GM23248 (cell line): Measurements from ENCODE around the gene CDHR1. TPM values are rescaled to one million over a fixed set of nuclear protein-coding genes. Genes with fewer than 3 reads are reported as not detected.
"Not testable (repeated sequence)": the region's sequence is repeated elsewhere in the genome, so short reads cannot be mapped to it uniquely, and the experiment has no call there.

Experiments used
- DNase-seq: peaks from one replicate; pipeline ENCODE4 v3.0.0-alpha.2; 2015
- H2AFZ ChIP-seq: fragments of 200-600 bp; sonication (generic); 2 replicates; pipeline ENCODE4 v1.6.1; 2016; ENCODE audit warnings: antibody characterized with exemption
- H3F3A ChIP-seq: fragments of 200-600 bp; sonication (generic); 2 replicates; pipeline ENCODE4 v1.6.1; 2016; ENCODE audit warnings: mild to moderate bottlenecking, antibody characterized with exemption, mixed run types; ENCODE audit not compliant: insufficient read depth
- H3K27ac ChIP-seq: fragments of 200-600 bp; sonication (generic); 2 replicates; pipeline ENCODE4 v1.5.1; 2016; ENCODE audit warnings: mild to moderate bottlenecking
- H3K27me3 ChIP-seq: fragments of 200-600 bp; sonication (generic); replicated peaks from 2 replicates; pipeline ENCODE4 v1.6.1; 2016; ENCODE audit warnings: mild to moderate bottlenecking; ENCODE audit not compliant: insufficient read depth
- H3K36me3 ChIP-seq: fragments of 200-600 bp; sonication (generic); 2 replicates; pipeline ENCODE4 v1.6.1; 2016; ENCODE audit warnings: low read depth, mild to moderate bottlenecking
- H3K4me1 ChIP-seq: fragments of 200-600 bp; sonication (generic); 2 replicates; pipeline ENCODE4 v1.6.1; 2016; ENCODE audit warnings: mild to moderate bottlenecking; ENCODE audit not compliant: insufficient read depth
- H3K4me2 ChIP-seq: fragments of 200-600 bp; sonication (generic); one replicate; pipeline ENCODE4 v1.6.1; 2016; ENCODE audit warnings: mild to moderate bottlenecking; ENCODE audit not compliant: unreplicated experiment
- H3K4me3 ChIP-seq: fragments of 200-600 bp; sonication (generic); 2 replicates; pipeline ENCODE4 v1.5.1; 2016; ENCODE audit warnings: mild to moderate bottlenecking
- H3K79me2 ChIP-seq: fragments of 200-600 bp; sonication (generic); 2 replicates; pipeline ENCODE4 v1.6.1; 2016; ENCODE audit warnings: mild to moderate bottlenecking; ENCODE audit not compliant: insufficient read depth
- H3K9ac ChIP-seq: fragments of 200-600 bp; sonication (generic); 2 replicates; pipeline ENCODE4 v1.6.1; 2016; ENCODE audit warnings: mild to moderate bottlenecking
- H3K9me2 ChIP-seq: fragments of 200-600 bp; sonication (generic); 2 replicates; pipeline ENCODE4 v1.6.1; 2016; ENCODE audit warnings: mixed run types, mild to moderate bottlenecking, moderate library complexity; ENCODE audit not compliant: insufficient read depth
- H3K9me3 ChIP-seq: fragments of 200-600 bp; sonication (generic); one replicate; pipeline ENCODE4 v1.6.1; 2017; ENCODE audit warnings: low read depth
- H4K20me1 ChIP-seq: fragments of 200-600 bp; sonication (generic); 2 replicates; pipeline ENCODE4 v1.6.0; 2016; ENCODE audit not compliant: insufficient read depth
- EZH2 ChIP-seq: fragments of 200-600 bp; sonication (generic); IDR thresholded peaks from 2 replicates; pipeline ENCODE4 v1.6.1; 2018; ENCODE audit warnings: antibody characterized with exemption, mild to moderate bottlenecking; ENCODE audit not compliant: insufficient read depth, poor library complexity, severe bottlenecking
- EZH2phosphoT487 ChIP-seq: fragments of 200-600 bp; sonication (generic); IDR thresholded peaks from 2 replicates; pipeline ENCODE4 v1.6.1; 2018; ENCODE audit warnings: antibody characterized with exemption, moderate library complexity, mild to moderate bottlenecking, low read depth; ENCODE audit not compliant: insufficient read depth
- WGBS, 2 experiments: methylation state at CpG; one replicate each; pipeline ENCODE4 v1.1.6; 2015 to 2017; ENCODE audit warnings: low lambda C conversion rate in 2 of 2, low coverage in 1 of 2; ENCODE audit errors: missing lambda C conversion rate in 2 of 2; 5-methylcytosine and 5-hydroxymethylcytosine counted together
- in situ Hi-C: fragments of 300-500 bp; cut with MboI; formaldehyde crosslinking; loops from 2 replicates; pipeline ENCODE4 v1.15.0; 2020
- polyA plus RNA-seq: library from polyadenylated mRNA; unstranded; fragments of >200 nt; fragmentation: Nextera tagmentation; extraction: Ambion mirVana; gene quantifications from 2 replicates; pipeline ENCODE4 v1.2.1, GENCODE V29; 2016
- total RNA-seq: library from RNA; depleted of rRNA; stranded (reverse); fragments of >200 nt; shearing (Covaris generic); gene quantifications from 2 replicates; pipeline ENCODE4 v1.2.3, GENCODE V29; 2014

Gene CDHR1
- total and polyA plus RNA-seq, 2 experiments from 2014 or later = not detected

GRCh38 chr10:84176836-84177474 is 17.4 kb upstream of the CDHR1 start:
- WGBS, 2 experiments = 59 to 72% methylated on average over 4 of the region's 4 CpGs
- in situ Hi-C loops = no loop called here

GRCh38 chr10:84177541-84178141 is 16.7 kb upstream of the CDHR1 start:
- Histone ChIP-seq H3K9me3 (no peaks in the 10 kb centered on the region), H3K27me3 (no peaks in the 10 kb centered on the region), H3K9me2 (no peaks in the 10 kb centered on the region), H3F3A (no peaks in the 10 kb centered on the region), H3K4me3 (no peak overlapping the region), H3K79me2 (no peaks in the 10 kb centered on the region), H3K27ac (no peak overlapping the region), H3K9ac (no peak overlapping the region), H2AFZ (no peak overlapping the region), H3K4me1 (no peaks in the 10 kb centered on the region), H3K4me2 (no peak overlapping the region), H4K20me1 (no peaks in the 10 kb centered on the region), H3K36me3 (no peaks in the 10 kb centered on the region)
- no peak for DNase-seq
- WGBS, 2 experiments = 62 to 67% methylated on average over 8 of the region's 8 CpGs
- in situ Hi-C loops = no loop called here
- TF ChIP-seq EZH2phosphoT487 (no peak), EZH2 (no peak)

More at GRCh38 chr10:84176836-84177474, 17.4 kb upstream of the CDHR1 start:
- no peaks in the 10 kb centered on the region for H3K27me3 ChIP-seq
- H3F3A ChIP-seq = no peaks in the 10 kb centered on the region
- no peak overlapping the region for H3K27ac ChIP-seq
- no peaks in the 10 kb centered on the region for H3K79me2 ChIP-seq
- no peak overlapping the region for H3K9ac ChIP-seq
- H2AFZ ChIP-seq = no peak overlapping the region
- no peaks in the 10 kb centered on the region for H3K4me1 ChIP-seq
- no peaks in the 10 kb centered on the region for H3K9me3 ChIP-seq
- no peaks in the 10 kb centered on the region for H3K36me3 ChIP-seq
- no peak for DNase-seq
- H3K4me3 ChIP-seq = no peak overlapping the region
- no peak overlapping the region for H3K4me2 ChIP-seq
- H4K20me1 ChIP-seq = no peaks in the 10 kb centered on the region
- no peaks in the 10 kb centered on the region for H3K9me2 ChIP-seq
- TF ChIP-seq EZH2phosphoT487 (no peak), EZH2 (no peak)

GRCh38 chr10:84178160-84178609 is 16.2 kb upstream of the CDHR1 start:
- Histone ChIP-seq H3K9me2 (no peaks in the 10 kb centered on the region), H4K20me1 (no peaks in the 10 kb centered on the region), H3K27me3 (no peaks in the 10 kb centered on the region), H3K9me3 (no peaks in the 10 kb centered on the region), H3K4me1 (no peaks in the 10 kb centered on the region), H3K27ac (no peak overlapping the region), H2AFZ (no peak overlapping the region), H3K9ac (no peak overlapping the region), H3K36me3 (no peaks in the 10 kb centered on the region), H3K79me2 (no peaks in the 10 kb centered on the region), H3K4me3 (no peak overlapping the region), H3F3A (no peaks in the 10 kb centered on the region), H3K4me2 (no peak overlapping the region)
- in situ Hi-C loops = no loop called here
- no peak for DNase-seq
- TF ChIP-seq EZH2phosphoT487 (no peak), EZH2 (no peak)
- 67 to 83% methylated on average over 3 of the region's 3 CpGs for WGBS, 2 experiments

- Histone ChIP-seq H3K4me2 (no peak overlapping the region), H3K9ac (no peak overlapping the region), H3K4me1 (no peaks in the 10 kb centered on the region), H3F3A (no peaks in the 10 kb centered on the region), H3K4me3 (no peak overlapping the region), H3K27me3 (no peaks in the 10 kb centered on the region), H2AFZ (no peak overlapping the region), H4K20me1 (no peaks in the 10 kb centered on the region), H3K36me3 (no peaks in the 10 kb centered on the region), H3K27ac (no peak overlapping the region), H3K9me2 (no peaks in the 10 kb centered on the region), H3K79me2 (no peaks in the 10 kb centered on the region), H3K9me3 (no peaks in the 10 kb centered on the region)
- in situ Hi-C loops = no loop called here
- peak; percentile 92 for DNase-seq
- 24 to 25% methylated on average over 12 of the region's 12 CpGs for WGBS, 2 experiments
- TF ChIP-seq EZH2 (no peak), EZH2phosphoT487 (no peak)
Measured at GRCh38 chr10:84179059-84179710, 15.2 kb upstream of the CDHR1 start.

- H3K36me3 ChIP-seq, H2AFZ ChIP-seq, H3K9ac ChIP-seq, in situ Hi-C loops, DNase-seq, H3K79me2 ChIP-seq, H3K4me1 ChIP-seq, H3K27ac ChIP-seq, H3K27me3 ChIP-seq, H3K9me3 ChIP-seq, H3F3A ChIP-seq, H4K20me1 ChIP-seq, H3K4me2 ChIP-seq, H3K9me2 ChIP-seq, H3K4me3 ChIP-seq: not testable (repeated sequence)
- WGBS, 2 experiments = 78 to 84% methylated on average over 14 to 20 of the region's 22 CpGs
Measured at GRCh38 chr10:84180386-84180785, 14.0 kb upstream of the CDHR1 start.
